HCT116 (cell line): ENCODE results near the gene MOB3C. TPM values are rescaled to one million over a fixed set of nuclear protein-coding genes. Genes with fewer than 3 reads are reported as not detected.

Experiments
- ATAC-seq: fragments of 200-7000 bp; cut with Tn5 transposase; 2 replicates; pipeline ENCODE4 v1.9.1; 2020; ENCODE audit warnings: mild to moderate bottlenecking, moderate library complexity
- BruUV-seq: library from RNA; stranded (reverse); fragments of 400-500 nt; replicated peaks from 2 replicates; lab custom pipeline; 2021; lab: Mats Ljungman, UMichigan
- CTCF ChIA-PET: fragments of 300-600 bp; sonication (Branson Sonifier 250); formaldehyde crosslinking; loops from one replicate; lab custom pipeline; 2021; ENCODE audit warnings: antibody characterized with exemption; lab: Charles Lee
- POLR2A ChIA-PET: fragments of 300-600, 350-600 bp; sonication (Branson Sonifier 250); formaldehyde crosslinking; loops from one replicate; lab custom pipeline; 2021; ENCODE audit warnings: antibody characterized with exemption; lab: Charles Lee
- RAD21 ChIA-PET, 2 experiments: fragments of 300-600 bp; sonication (Branson Sonifier 250); formaldehyde crosslinking; loops; one replicate each; lab custom pipeline; 2023; ENCODE audit warnings: low total read pairs in 2 of 2; ENCODE audit not compliant: uncharacterized antibody in 2 of 2, unreplicated experiment in 2 of 2, low non-redundant PET in 1 of 2; lab: Charles Lee
- DNase-seq: peaks from one replicate; pipeline ENCODE4 v3.0.0-alpha.2; 2010; ENCODE audit warnings: low read depth, low spot score
- H2AFZ ChIP-seq: fragments of 200-600 bp; shearing (Covaris generic), sonication (generic); 2 replicates; pipeline ENCODE4 v1.6.1; 2017; ENCODE audit warnings: low read depth, mixed run types, mixed read lengths, antibody characterized with exemption, low read length; ENCODE audit not compliant: poor library complexity, severe bottlenecking
- H3K27ac ChIP-seq: 2 replicates; pipeline ENCODE4 v1.5.1; 2012; ENCODE audit warnings: low read depth, low read length
- H3K27me3 ChIP-seq: fragments of 200-600 bp; sonication (generic); 2 replicates; pipeline ENCODE4 v1.6.1; 2016; ENCODE audit warnings: mixed run types, low read length, mixed read lengths; ENCODE audit not compliant: insufficient read depth
- H3K36me3 ChIP-seq, 2 experiments: fragments of 200-500 bp in 1 of 2; fragments of 200-600 bp in 1 of 2; sonication (Bioruptor generic) in 1 of 2; sonication (generic) in 1 of 2; 2 replicates each; pipeline versions ENCODE4 v1.5.1 to v1.6.1; 2014 to 2016; ENCODE audit warnings: low read length in 2 of 2, inconsistent platforms in 1 of 2, mixed read lengths in 1 of 2, mixed run types in 1 of 2; ENCODE audit not compliant: insufficient read depth in 2 of 2, control insufficient read depth in 1 of 2
- H3K4me1 ChIP-seq, 2 experiments: fragments of 200-600 bp in 1 of 2; sonication (generic) in 1 of 2; 2 replicates each; pipeline versions ENCODE4 v1.5.1 to v1.6.1; 2012 to 2017; ENCODE audit warnings: low read length in 2 of 2, inconsistent platforms in 1 of 2, mild to moderate bottlenecking in 1 of 2, mixed read lengths in 1 of 2, mixed run types in 1 of 2, moderate library complexity in 1 of 2; ENCODE audit not compliant: insufficient read depth in 2 of 2, control insufficient read depth in 1 of 2
- H3K4me2 ChIP-seq: fragments of 200-600 bp; sonication (generic); 2 replicates; pipeline ENCODE4 v1.6.1; 2017; ENCODE audit warnings: mixed run types, low read length, mixed read lengths
- H3K4me3 ChIP-seq, 2 experiments: fragments of 200-600 bp in 1 of 2; sonication (generic) in 1 of 2; replicated peaks in 1 of 2; 2 replicates each; pipeline ENCODE4 v1.5.1; 2011 to 2016; ENCODE audit warnings: low read length in 2 of 2, control low read depth in 1 of 2, low read depth in 1 of 2, mild to moderate bottlenecking in 1 of 2, mixed read lengths in 1 of 2, mixed run types in 1 of 2
- H3K79me2 ChIP-seq: fragments of 200-600 bp; sonication (generic); 2 replicates; pipeline ENCODE4 v1.6.1; 2017; ENCODE audit warnings: mild to moderate bottlenecking, mixed run types, low read length, moderate library complexity, mixed read lengths; ENCODE audit not compliant: insufficient read depth
- H3K9ac ChIP-seq: fragments of 200-600 bp; sonication (generic); 2 replicates; pipeline ENCODE4 v1.6.1; 2016; ENCODE audit warnings: low read length, mixed read lengths
- H3K9me2 ChIP-seq: fragments of 200-600 bp; sonication (generic), shearing (Covaris generic); 2 replicates; pipeline ENCODE4 v1.6.1; 2017; ENCODE audit warnings: mixed run types, mild to moderate bottlenecking, moderate library complexity; ENCODE audit not compliant: insufficient read depth
- H3K9me3 ChIP-seq, 2 experiments: fragments of 200-500 bp in 1 of 2; fragments of 200-600 bp in 1 of 2; sonication (Bioruptor generic) in 1 of 2; sonication (generic) in 1 of 2; 2 replicates each; pipeline ENCODE4 v1.6.1; 2014 to 2017; ENCODE audit warnings: low read length in 2 of 2, mixed read lengths in 2 of 2, inconsistent platforms in 1 of 2, low read depth in 1 of 2, mild to moderate bottlenecking in 1 of 2, mixed run types in 1 of 2, moderate library complexity in 1 of 2; ENCODE audit not compliant: control insufficient read depth in 1 of 2, insufficient read depth in 1 of 2
- H4K20me1 ChIP-seq: fragments of 200-600 bp; sonication (generic), shearing (Covaris generic); 2 replicates; pipeline ENCODE4 v1.6.1; 2017; ENCODE audit warnings: mixed run types, mild to moderate bottlenecking, moderate library complexity; ENCODE audit not compliant: insufficient read depth
- ATF3 ChIP-seq: IDR thresholded peaks from 2 replicates; pipeline ENCODE4 v1.6.1; 2012
- CBX3 ChIP-seq: IDR thresholded peaks from 2 replicates; pipeline ENCODE4 v1.6.1; 2012; ENCODE audit warnings: low read depth
- CEBPB ChIP-seq: IDR thresholded peaks from 2 replicates; pipeline ENCODE4 v1.6.1; 2012; ENCODE audit warnings: low read depth
- FOSL1 ChIP-seq: IDR thresholded peaks from 2 replicates; pipeline ENCODE4 v1.6.1; 2012; ENCODE audit warnings: low read depth
- POLR2A ChIP-seq: IDR thresholded peaks from 2 replicates; pipeline ENCODE4 v1.7.0; 2011; ENCODE audit warnings: borderline replicate concordance; ENCODE audit not compliant: insufficient read depth, insufficient read length; ENCODE audit errors: extremely low read depth
- RAD21 ChIP-seq: IDR thresholded peaks from 2 replicates; pipeline ENCODE4 v1.6.1; 2012; ENCODE audit warnings: low read depth, mild to moderate bottlenecking
- REST ChIP-seq: IDR thresholded peaks from 2 replicates; pipeline ENCODE4 v1.6.1; 2012; ENCODE audit warnings: low read depth
- SIN3A ChIP-seq: IDR thresholded peaks from 2 replicates; pipeline ENCODE4 v1.6.1; 2012; ENCODE audit warnings: low read depth
- SP1 ChIP-seq: IDR thresholded peaks from 2 replicates; pipeline ENCODE4 v1.6.1; 2012; ENCODE audit warnings: low read depth
- SRF ChIP-seq: IDR thresholded peaks from 2 replicates; pipeline ENCODE4 v1.6.1; 2012; ENCODE audit warnings: low read depth
- ZFX ChIP-seq: fragments of 450-650 bp; IDR thresholded peaks from 2 replicates; pipeline ENCODE4 v1.6.1; 2017
- ZNF274 ChIP-seq: fragments of 200-500 bp; sonication (Bioruptor generic); IDR thresholded peaks from 2 replicates; pipeline ENCODE4 v1.6.1; 2014; ENCODE audit warnings: mild to moderate bottlenecking, low read depth, low read length, inconsistent platforms
- intact Hi-C: fragments of 100-400 bp; cut with micrococcal nuclease; formaldehyde crosslinking; loops from 2 replicates; pipeline ENCODE4 v1.10.0; 2022
- total RNA-seq: library from RNA; stranded (reverse); gene quantifications from one replicate; pipeline ENCODE4 v1.2.1, GENCODE V29; 2021; ENCODE audit not compliant: unreplicated experiment
- TF ChIP-seq, protein P1 (sequence below): IDR thresholded peaks from 2 replicates; pipeline ENCODE4 v1.6.1; 2012
- TF ChIP-seq, protein P2 (sequence below), 3 experiments: fragments of 200-600 bp in 1 of 3; sonication (generic) in 1 of 3; IDR thresholded peaks in 2 of 3; conservative IDR thresholded peaks in 1 of 3; 2 replicates each; pipeline ENCODE4 v1.5.1; 2012 to 2017; ENCODE audit warnings: low read depth in 2 of 3, low read length in 2 of 3, antibody characterized with exemption in 1 of 3, borderline replicate concordance in 1 of 3, control low read depth in 1 of 3, mild to moderate bottlenecking in 1 of 3, mixed read lengths in 1 of 3, mixed run types in 1 of 3, moderate library complexity in 1 of 3; ENCODE audit not compliant: insufficient read depth in 1 of 3

The MOB3C gene
- total RNA-seq, 1 experiment from 2014 or later, result 5.5 TPM

- Histone ChIP-seq H3K79me2 (no peaks in the 10 kb centered on the region), H3K4me1 (no peaks in the 10 kb centered on the region), H3K36me3 (peaks cover 4 to 15% of the 10 kb centered on the region in 2 experiments; a peak in 2 of 4 replicates), H3K27ac (no peak overlapping the region), H4K20me1 (no peaks in the 10 kb centered on the region), H3K4me2 (no peak overlapping the region), H3K4me3 (no peak overlapping the region), H3K9ac (no peak overlapping the region), H3K9me3 (no peaks in the 10 kb centered on the region), H3K27me3 (no peaks in the 10 kb centered on the region), H3K9me2 (no peaks in the 10 kb centered on the region), H2AFZ (no peak overlapping the region)
- POLR2A ChIA-PET, result no interaction called here
- no TSS peak for BruUV-seq
- RAD21 ChIA-PET, result no interaction called here
- CTCF ChIA-PET, result interaction anchor here (1.1 kb wide), 1 partner anchor 94 kb away, joined by 4 read pairs; no protein-coding TSS in a partner anchor
- no peak for ATAC-seq
- no peak for DNase-seq
- intact Hi-C loops, result no loop called here
- TF ChIP-seq SRF (no peak), RAD21 (peak; percentile 3; the same call in 1 of the 2 replicates)
These were observed 14.1 kb upstream of the MOB3C start for GRCh38 chr1:46630719-46631118.

GRCh38 chr1:46623743-46624644 lies 7.4 kb upstream of the MOB3C start:
- RAD21 ChIA-PET, result no interaction called here
- H3K79me2 ChIP-seq, result no peaks in the 10 kb centered on the region
- DNase-seq (no peak), ATAC-seq (no peak)
- no peaks in the 10 kb centered on the region for H4K20me1 ChIP-seq
- no peaks in the 10 kb centered on the region for H3K27me3 ChIP-seq
- H3K9me2 ChIP-seq, result no peaks in the 10 kb centered on the region
- no peak overlapping the region for H3K27ac ChIP-seq
- POLR2A ChIA-PET, result no interaction called here
- no TSS peak for BruUV-seq
- H3K9me3 ChIP-seq, result no peaks in the 10 kb centered on the region
- no peak overlapping the region for H3K9ac ChIP-seq
- H2AFZ ChIP-seq, result no peak overlapping the region
- CTCF ChIA-PET, result interaction anchor here (1.0 to 1.8 kb wide), 4 partner anchors 11 to 21 kb away, joined by 3 to 5 read pairs (median 4); partner anchors contain the start of gene MKNK1
- H3K4me2 ChIP-seq, result no peak overlapping the region
- H3K36me3 ChIP-seq, result no peaks in the 10 kb centered on the region
- H3K4me1 ChIP-seq, result peaks cover 0 to 14% of the 10 kb centered on the region in 2 experiments; a peak in 2 of 4 replicates
- intact Hi-C loops, result no loop called here
- H3K4me3 ChIP-seq, result no peak overlapping the region
- TF ChIP-seq, protein P1, sequence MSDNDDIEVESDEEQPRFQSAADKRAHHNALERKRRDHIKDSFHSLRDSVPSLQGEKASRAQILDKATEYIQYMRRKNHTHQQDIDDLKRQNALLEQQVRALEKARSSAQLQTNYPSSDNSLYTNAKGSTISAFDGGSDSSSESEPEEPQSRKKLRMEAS, result no peak
- no peak for TF ChIP-seq ZFX
- no peak for TF ChIP-seq ATF3
- no peak for TF ChIP-seq SP1
- TF ChIP-seq ZNF274, result no peak
- TF ChIP-seq SIN3A, result no peak
- no peak for TF ChIP-seq CEBPB
- no peak for TF ChIP-seq FOSL1
- TF ChIP-seq, protein P2, sequence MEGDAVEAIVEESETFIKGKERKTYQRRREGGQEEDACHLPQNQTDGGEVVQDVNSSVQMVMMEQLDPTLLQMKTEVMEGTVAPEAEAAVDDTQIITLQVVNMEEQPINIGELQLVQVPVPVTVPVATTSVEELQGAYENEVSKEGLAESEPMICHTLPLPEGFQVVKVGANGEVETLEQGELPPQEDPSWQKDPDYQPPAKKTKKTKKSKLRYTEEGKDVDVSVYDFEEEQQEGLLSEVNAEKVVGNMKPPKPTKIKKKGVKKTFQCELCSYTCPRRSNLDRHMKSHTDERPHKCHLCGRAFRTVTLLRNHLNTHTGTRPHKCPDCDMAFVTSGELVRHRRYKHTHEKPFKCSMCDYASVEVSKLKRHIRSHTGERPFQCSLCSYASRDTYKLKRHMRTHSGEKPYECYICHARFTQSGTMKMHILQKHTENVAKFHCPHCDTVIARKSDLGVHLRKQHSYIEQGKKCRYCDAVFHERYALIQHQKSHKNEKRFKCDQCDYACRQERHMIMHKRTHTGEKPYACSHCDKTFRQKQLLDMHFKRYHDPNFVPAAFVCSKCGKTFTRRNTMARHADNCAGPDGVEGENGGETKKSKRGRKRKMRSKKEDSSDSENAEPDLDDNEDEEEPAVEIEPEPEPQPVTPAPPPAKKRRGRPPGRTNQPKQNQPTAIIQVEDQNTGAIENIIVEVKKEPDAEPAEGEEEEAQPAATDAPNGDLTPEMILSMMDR (IDR thresholded peaks at IDR 0.05 in 2 of 3, conservative IDR thresholded peaks at IDR 0.05 in 1 of 3; ENCODE audit: borderline replicate concordance in 1 of 3, insufficient read depth in 1 of 3, low read depth in 2 of 3, low read length in 2 of 3), result no peak
- no peak for TF ChIP-seq REST
- TF ChIP-seq CBX3, result no peak
- no peak for TF ChIP-seq POLR2A
- no peak for TF ChIP-seq RAD21
